Measurements from ENCODE around the gene FUT9.

DNA sequence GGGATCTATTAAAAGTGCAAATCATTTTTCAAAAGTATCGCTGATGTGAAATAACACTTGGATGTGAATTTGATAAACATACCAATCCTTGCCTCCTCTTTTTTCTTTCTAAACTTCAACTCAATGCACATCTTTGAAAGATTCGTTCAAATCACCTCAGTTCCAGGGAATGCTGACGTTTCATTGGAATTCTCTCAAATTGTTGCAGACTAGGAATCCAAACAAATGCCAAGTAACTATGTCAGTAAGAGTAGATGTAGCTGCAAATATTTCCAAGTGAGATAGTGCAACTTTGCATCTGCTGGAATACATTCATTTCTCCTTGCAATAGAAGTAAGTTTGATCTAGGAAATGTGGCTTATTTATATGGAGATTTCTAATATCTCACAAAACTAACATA is 220.7 kb downstream of the FUT9 start:
- TF ChIP-seq EGR1 (IDR thresholded peaks at IDR 0.05) (no peak), ZBTB7A (IDR thresholded peaks at IDR 0.05; ENCODE audit: low read depth) (no peak), TCF12 (IDR thresholded peaks at IDR 0.05; ENCODE audit: low read depth) (no peak), RAD21 (IDR thresholded peaks at IDR 0.05; ENCODE audit: low read depth) (no peak), EP300 (IDR thresholded peaks at IDR 0.05; ENCODE audit: borderline replicate concordance) (no peak), TAF1 (IDR thresholded peaks at IDR 0.05; ENCODE audit: low read depth) (no peak), FOXM1 (IDR thresholded peaks at IDR 0.05; ENCODE audit: borderline replicate concordance, low read depth) (no peak), CREB1 (IDR thresholded peaks at IDR 0.05; ENCODE audit: low read depth) (no peak), YY1 (IDR thresholded peaks at IDR 0.05; ENCODE audit: low read depth) (no peak), CEBPB (IDR thresholded peaks at IDR 0.05) (no peak)
- TF ChIP-seq, protein P1, sequence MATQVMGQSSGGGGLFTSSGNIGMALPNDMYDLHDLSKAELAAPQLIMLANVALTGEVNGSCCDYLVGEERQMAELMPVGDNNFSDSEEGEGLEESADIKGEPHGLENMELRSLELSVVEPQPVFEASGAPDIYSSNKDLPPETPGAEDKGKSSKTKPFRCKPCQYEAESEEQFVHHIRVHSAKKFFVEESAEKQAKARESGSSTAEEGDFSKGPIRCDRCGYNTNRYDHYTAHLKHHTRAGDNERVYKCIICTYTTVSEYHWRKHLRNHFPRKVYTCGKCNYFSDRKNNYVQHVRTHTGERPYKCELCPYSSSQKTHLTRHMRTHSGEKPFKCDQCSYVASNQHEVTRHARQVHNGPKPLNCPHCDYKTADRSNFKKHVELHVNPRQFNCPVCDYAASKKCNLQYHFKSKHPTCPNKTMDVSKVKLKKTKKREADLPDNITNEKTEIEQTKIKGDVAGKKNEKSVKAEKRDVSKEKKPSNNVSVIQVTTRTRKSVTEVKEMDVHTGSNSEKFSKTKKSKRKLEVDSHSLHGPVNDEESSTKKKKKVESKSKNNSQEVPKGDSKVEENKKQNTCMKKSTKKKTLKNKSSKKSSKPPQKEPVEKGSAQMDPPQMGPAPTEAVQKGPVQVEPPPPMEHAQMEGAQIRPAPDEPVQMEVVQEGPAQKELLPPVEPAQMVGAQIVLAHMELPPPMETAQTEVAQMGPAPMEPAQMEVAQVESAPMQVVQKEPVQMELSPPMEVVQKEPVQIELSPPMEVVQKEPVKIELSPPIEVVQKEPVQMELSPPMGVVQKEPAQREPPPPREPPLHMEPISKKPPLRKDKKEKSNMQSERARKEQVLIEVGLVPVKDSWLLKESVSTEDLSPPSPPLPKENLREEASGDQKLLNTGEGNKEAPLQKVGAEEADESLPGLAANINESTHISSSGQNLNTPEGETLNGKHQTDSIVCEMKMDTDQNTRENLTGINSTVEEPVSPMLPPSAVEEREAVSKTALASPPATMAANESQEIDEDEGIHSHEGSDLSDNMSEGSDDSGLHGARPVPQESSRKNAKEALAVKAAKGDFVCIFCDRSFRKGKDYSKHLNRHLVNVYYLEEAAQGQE (IDR thresholded peaks at IDR 0.05; ENCODE audit: low read depth), result no peak
- TF ChIP-seq, protein P2, sequence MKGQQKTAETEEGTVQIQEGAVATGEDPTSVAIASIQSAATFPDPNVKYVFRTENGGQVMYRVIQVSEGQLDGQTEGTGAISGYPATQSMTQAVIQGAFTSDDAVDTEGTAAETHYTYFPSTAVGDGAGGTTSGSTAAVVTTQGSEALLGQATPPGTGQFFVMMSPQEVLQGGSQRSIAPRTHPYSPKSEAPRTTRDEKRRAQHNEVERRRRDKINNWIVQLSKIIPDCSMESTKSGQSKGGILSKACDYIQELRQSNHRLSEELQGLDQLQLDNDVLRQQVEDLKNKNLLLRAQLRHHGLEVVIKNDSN (IDR thresholded peaks at IDR 0.05), result no peak
- TF ChIP-seq, protein P3, sequence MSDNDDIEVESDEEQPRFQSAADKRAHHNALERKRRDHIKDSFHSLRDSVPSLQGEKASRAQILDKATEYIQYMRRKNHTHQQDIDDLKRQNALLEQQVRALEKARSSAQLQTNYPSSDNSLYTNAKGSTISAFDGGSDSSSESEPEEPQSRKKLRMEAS (IDR thresholded peaks at IDR 0.05), result no peak
